ENCODE results near the gene UNC45B. TPM values are rescaled to one million over a fixed set of nuclear protein-coding genes. Genes with fewer than 3 reads are reported as not detected.

UNC45B gene
- total and polyA plus RNA-seq, 2 donors (not counting 3 experiments of a cell fraction or from before 2014, with no cell fraction given) = not detected

DNA sequence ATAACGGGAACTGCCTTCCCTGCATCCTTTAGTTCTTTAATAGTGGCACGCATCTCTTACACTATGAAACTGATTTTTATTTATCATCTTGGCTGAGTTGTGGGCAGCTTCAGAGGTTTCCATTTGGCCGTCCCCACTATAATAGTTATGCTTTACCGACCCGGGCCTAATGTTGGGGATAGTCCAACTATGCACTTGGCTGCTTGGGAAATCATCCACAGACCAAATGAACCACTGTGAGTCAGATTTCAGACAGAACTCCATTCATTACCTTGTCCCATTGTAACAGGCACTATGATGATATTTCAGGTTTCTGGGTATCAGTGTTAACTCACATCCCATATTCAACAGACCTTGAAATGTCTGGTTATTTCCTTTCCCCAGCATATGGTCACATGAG is 89.2 kb downstream of the UNC45B start:
- no peak overlapping the region for H3K4me3 ChIP-seq (replicated peaks in 1 of 3; ENCODE audit: insufficient read depth in 1 of 3, low read depth in 1 of 3, low read length in 3 of 3)
- no peaks in the 10 kb centered on the region for H4K20me1 ChIP-seq (replicated peaks; ENCODE audit: control insufficient read depth, extremely low read depth, insufficient read depth, low read length)
- dilution Hi-C loops (cut with MboI; ENCODE audit: extremely low pct_ligation_motif_present, low sequenced_read_pairs) = no loop called here
- no TSS peak for BruUV-seq (replicated peaks)
- H3K36me3 ChIP-seq (ENCODE audit: control insufficient read depth in 2 of 2, extremely low read depth in 1 of 2, insufficient read depth in 2 of 2, low read length in 2 of 2) = no peaks in the 10 kb centered on the region
- POLR2A ChIA-PET = no interaction called here
- peaks cover 8 to 33% of the 10 kb centered on the region in 2 experiments for H3K27me3 ChIP-seq (ENCODE audit: control insufficient read depth in 2 of 2, insufficient read depth in 2 of 2, low read length in 2 of 2)
- CTCF ChIA-PET = interaction anchor here (1.2 kb wide), 1 partner anchor 76 kb away, joined by 3 read pairs; no protein-coding TSS in a partner anchor
- intact Hi-C loops (cut with micrococcal nuclease) = no loop called here
- H3K9me3 ChIP-seq (replicated peaks; ENCODE audit: control insufficient read depth, insufficient read depth, low read length) = no peaks in the 10 kb centered on the region
- H3K79me2 ChIP-seq (ENCODE audit: control insufficient read depth, insufficient read depth, low read length) = no peaks in the 10 kb centered on the region
- H3K9me1 ChIP-seq (replicated peaks; ENCODE audit: control insufficient read depth, extremely low read depth, insufficient read depth, low read length) = no peaks in the 10 kb centered on the region
- DNase-seq (ENCODE audit: low read depth, low spot score) = no peak
- TF ChIP-seq JUN (IDR thresholded peaks at IDR 0.05; ENCODE audit: borderline replicate concordance, insufficient read depth, insufficient read length, low read depth) (no peak), POLR2AphosphoS5 (IDR thresholded peaks at IDR 0.05; ENCODE audit: insufficient read depth, low read depth, low read length) (no peak), FOS (IDR thresholded peaks at IDR 0.05; ENCODE audit: borderline replicate concordance, insufficient read depth, low read length) (no peak), EZH2 (IDR thresholded peaks at IDR 0.05; ENCODE audit: borderline replicate concordance, low read depth, low read length, severe bottlenecking) (no peak)
- H3K4me2 ChIP-seq (ENCODE audit: insufficient read depth, low read length) = no peak overlapping the region
- H3K4me1 ChIP-seq (ENCODE audit: control insufficient read depth, extremely low read depth, insufficient read depth, low read length) = no peaks in the 10 kb centered on the region
- no peak overlapping the region for H2AFZ ChIP-seq (ENCODE audit: low read depth, low read length)
- no peak overlapping the region for H3K9ac ChIP-seq (replicated peaks; ENCODE audit: extremely low read depth, insufficient read depth, low read length)
- no peak for FAIRE-seq
- H3K27ac ChIP-seq (ENCODE audit: insufficient read depth, low read depth, low read length) = no peak overlapping the region

DNA sequence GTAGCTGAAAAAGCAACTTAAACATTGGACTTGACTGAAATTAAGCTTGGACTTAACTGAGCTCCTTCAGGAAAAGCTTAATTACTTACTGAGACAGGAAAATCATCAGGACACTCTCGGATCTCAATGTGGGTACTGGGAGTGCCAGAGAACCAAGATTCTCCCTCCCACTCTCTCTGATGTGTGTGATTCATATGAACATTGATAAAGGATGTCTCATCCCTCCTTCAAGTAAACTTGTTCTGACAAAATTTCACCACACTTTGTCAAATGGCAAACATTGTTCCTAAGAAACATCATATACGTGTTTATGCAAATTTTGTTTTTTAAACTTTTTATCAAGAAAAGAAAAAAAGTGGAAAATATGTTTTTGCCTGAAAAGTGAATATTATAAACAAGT is 91.2 kb downstream of the UNC45B start:
- no peak overlapping the region for H2AFZ ChIP-seq (ENCODE audit: low read depth, low read length)

More for the DNA sequence above, 91.2 kb downstream of the UNC45B start:
- H3K27me3 ChIP-seq (ENCODE audit: control insufficient read depth in 2 of 2, insufficient read depth in 2 of 2, low read length in 2 of 2) = peaks cover 4 to 22% of the 10 kb centered on the region in 2 experiments
- H3K9me3 ChIP-seq (replicated peaks; ENCODE audit: control insufficient read depth, insufficient read depth, low read length) = no peaks in the 10 kb centered on the region
- H3K9me1 ChIP-seq (replicated peaks; ENCODE audit: control insufficient read depth, extremely low read depth, insufficient read depth, low read length) = no peaks in the 10 kb centered on the region
- no peaks in the 10 kb centered on the region for H3K36me3 ChIP-seq (ENCODE audit: control insufficient read depth in 2 of 2, extremely low read depth in 1 of 2, insufficient read depth in 2 of 2, low read length in 2 of 2)
- H3K4me1 ChIP-seq (ENCODE audit: control insufficient read depth, extremely low read depth, insufficient read depth, low read length) = peaks cover 9% of the 10 kb centered on the region
- intact Hi-C loops (cut with micrococcal nuclease) = no loop called here
- POLR2A ChIA-PET = no interaction called here
- CTCF ChIA-PET = interaction anchor here (2.1 kb wide), 1 partner anchor 18 kb away, joined by 5 read pairs; no protein-coding TSS in a partner anchor
- H3K4me2 ChIP-seq (ENCODE audit: insufficient read depth, low read length) = no peak overlapping the region
- H3K4me3 ChIP-seq (replicated peaks in 1 of 3; ENCODE audit: insufficient read depth in 1 of 3, low read depth in 1 of 3, low read length in 3 of 3) = no peak overlapping the region
- FAIRE-seq (no peak), DNase-seq (ENCODE audit: low read depth, low spot score) (no peak)
- TF ChIP-seq FOS (IDR thresholded peaks at IDR 0.05; ENCODE audit: borderline replicate concordance, insufficient read depth, low read length) (no peak), POLR2AphosphoS5 (IDR thresholded peaks at IDR 0.05; ENCODE audit: insufficient read depth, low read depth, low read length) (no peak), GATA2 (IDR thresholded peaks at IDR 0.05; ENCODE audit: insufficient read depth, insufficient read length, low read depth, low read length) (no peak), POLR2A (IDR thresholded peaks at IDR 0.05; ENCODE audit: low read depth, low read length) (no peak), MYC (IDR thresholded peaks at IDR 0.05; ENCODE audit: low read depth, low read length) (no peak), JUN (IDR thresholded peaks at IDR 0.05; ENCODE audit: borderline replicate concordance, insufficient read depth, insufficient read length, low read depth) (no peak), EZH2 (IDR thresholded peaks at IDR 0.05; ENCODE audit: borderline replicate concordance, low read depth, low read length, severe bottlenecking) (no peak)
- TF ChIP-seq, protein P1, sequence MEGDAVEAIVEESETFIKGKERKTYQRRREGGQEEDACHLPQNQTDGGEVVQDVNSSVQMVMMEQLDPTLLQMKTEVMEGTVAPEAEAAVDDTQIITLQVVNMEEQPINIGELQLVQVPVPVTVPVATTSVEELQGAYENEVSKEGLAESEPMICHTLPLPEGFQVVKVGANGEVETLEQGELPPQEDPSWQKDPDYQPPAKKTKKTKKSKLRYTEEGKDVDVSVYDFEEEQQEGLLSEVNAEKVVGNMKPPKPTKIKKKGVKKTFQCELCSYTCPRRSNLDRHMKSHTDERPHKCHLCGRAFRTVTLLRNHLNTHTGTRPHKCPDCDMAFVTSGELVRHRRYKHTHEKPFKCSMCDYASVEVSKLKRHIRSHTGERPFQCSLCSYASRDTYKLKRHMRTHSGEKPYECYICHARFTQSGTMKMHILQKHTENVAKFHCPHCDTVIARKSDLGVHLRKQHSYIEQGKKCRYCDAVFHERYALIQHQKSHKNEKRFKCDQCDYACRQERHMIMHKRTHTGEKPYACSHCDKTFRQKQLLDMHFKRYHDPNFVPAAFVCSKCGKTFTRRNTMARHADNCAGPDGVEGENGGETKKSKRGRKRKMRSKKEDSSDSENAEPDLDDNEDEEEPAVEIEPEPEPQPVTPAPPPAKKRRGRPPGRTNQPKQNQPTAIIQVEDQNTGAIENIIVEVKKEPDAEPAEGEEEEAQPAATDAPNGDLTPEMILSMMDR (IDR thresholded peaks at IDR 0.05; ENCODE audit: extremely low read depth in 1 of 2, insufficient read depth in 1 of 2, low read depth in 1 of 2, low read length in 2 of 2) = no peak
- TF ChIP-seq, protein P2, sequence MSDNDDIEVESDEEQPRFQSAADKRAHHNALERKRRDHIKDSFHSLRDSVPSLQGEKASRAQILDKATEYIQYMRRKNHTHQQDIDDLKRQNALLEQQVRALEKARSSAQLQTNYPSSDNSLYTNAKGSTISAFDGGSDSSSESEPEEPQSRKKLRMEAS (IDR thresholded peaks at IDR 0.05; ENCODE audit: insufficient read depth, insufficient read length) = no peak
- BruUV-seq (replicated peaks) = no TSS peak
- dilution Hi-C loops (cut with MboI; ENCODE audit: extremely low pct_ligation_motif_present, low sequenced_read_pairs) = no loop called here
- H3K27ac ChIP-seq (ENCODE audit: insufficient read depth, low read depth, low read length) = no peak overlapping the region
- H3K9ac ChIP-seq (replicated peaks; ENCODE audit: extremely low read depth, insufficient read depth, low read length) = no peak overlapping the region
- no peaks in the 10 kb centered on the region for H3K79me2 ChIP-seq (ENCODE audit: control insufficient read depth, insufficient read depth, low read length)
- no peaks in the 10 kb centered on the region for H4K20me1 ChIP-seq (replicated peaks; ENCODE audit: control insufficient read depth, extremely low read depth, insufficient read depth, low read length)

Data from endothelial cell of umbilical vein (primary cell).